ENCODE results near the gene LRRC3.

The LRRC3 gene

GRCh38 chr21:44494418-44494817 lies 39.1 kb downstream of the LRRC3 start:
- in situ Hi-C loops (cut with HindIII; ENCODE audit: low sequenced_read_pairs): no loop called here

DNA sequence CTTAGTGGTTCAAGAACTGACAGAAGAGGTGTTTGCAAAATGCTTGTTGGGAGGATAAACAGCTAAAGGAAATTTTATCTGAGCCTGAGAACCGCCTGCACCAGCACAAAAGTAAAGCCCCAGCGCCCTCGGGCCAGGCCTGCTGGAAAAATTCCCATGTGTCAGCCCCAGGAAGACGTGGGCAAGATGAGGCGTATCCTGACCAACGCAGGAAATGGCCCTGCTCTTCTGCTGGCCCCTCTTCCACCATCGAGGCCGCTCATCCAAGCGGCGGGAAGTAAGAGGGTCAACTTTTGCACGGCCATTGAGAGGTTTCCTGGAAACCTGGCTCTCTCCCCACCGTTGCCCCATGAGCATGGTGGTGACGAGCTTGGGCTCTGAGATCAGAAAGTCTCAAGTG lies 39.6 kb downstream of the LRRC3 start:
- in situ Hi-C loops (cut with HindIII; ENCODE audit: low sequenced_read_pairs): no loop called here

- in situ Hi-C loops (cut with HindIII; ENCODE audit: low sequenced_read_pairs): no loop called here
Measured at GRCh38 chr21:44495611-44496563, 40.6 kb downstream of the LRRC3 start.

GRCh38 chr21:44496564-44497550 lies 41.5 kb downstream of the LRRC3 start:
- in situ Hi-C loops (cut with HindIII; ENCODE audit: low sequenced_read_pairs): no loop called here

DNA sequence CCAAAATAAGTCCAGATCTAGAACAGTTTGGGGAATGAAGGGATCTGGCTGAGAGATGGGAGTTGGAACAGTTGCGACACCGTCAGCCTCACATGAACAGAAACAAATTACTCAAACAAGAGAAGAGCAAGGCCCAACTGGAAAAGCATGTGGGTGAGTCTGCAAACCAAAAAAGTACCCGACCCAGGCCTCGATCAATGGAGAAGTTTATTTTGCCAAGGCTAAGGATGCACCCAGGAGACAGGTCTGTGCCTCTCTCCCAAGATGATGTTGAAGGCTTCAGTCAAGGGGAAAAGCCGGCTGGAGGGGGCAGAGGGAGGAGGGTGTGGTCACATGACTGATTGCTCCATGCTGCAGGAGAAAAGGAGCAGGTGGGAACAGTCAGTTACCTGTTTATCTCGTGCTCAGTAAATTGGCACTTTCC lies 42.4 kb downstream of the LRRC3 start:
- in situ Hi-C loops (cut with HindIII; ENCODE audit: low sequenced_read_pairs): no loop called here

- in situ Hi-C loops (cut with HindIII; ENCODE audit: low sequenced_read_pairs): no loop called here
Measured at GRCh38 chr21:44498280-44499210, 43.2 kb downstream of the LRRC3 start.

DNA sequence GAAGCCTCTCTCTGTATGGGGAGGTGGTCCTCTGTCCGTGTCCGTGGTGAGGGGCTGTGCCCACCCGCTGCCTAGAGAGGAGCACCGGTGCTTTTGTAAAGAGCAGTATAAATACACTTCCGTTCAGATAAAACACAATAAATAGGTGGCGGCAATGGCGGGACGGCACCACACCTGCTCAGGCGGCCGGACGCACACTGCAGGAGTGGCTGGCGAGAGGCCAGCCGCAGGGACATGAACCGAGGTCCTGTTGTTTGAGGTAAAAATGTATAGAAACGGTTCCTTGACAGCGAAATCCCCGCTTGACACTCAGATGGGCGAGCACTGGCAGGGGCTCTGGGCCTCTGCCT lies 43.9 kb downstream of the LRRC3 start:
- in situ Hi-C loops (cut with HindIII; ENCODE audit: low sequenced_read_pairs): no loop called here

DNA sequence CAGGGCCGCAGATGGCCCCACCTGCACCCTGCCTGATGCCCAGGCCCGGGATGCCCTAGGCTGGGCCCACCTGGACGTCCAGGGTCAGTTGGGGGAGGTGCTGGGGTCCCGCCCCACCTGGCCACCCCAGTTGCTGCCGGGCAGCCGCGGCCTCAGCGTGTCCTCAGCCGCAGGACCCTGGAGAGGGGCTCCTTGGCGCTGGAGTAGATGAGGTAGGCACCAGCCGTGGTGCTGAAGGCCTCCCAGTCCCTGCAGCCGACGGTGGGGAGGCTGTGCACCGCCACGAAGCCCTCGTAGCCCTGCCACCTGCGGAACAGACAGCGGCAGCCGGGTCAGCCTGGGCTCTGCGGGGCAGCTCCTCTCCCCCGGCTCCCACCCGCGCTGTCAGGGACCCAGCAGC lies 44.3 kb downstream of the LRRC3 start:
- in situ Hi-C loops (cut with HindIII; ENCODE audit: low sequenced_read_pairs): loop anchor here (10.0 kb wide), 1 partner anchor 305 kb away; the partner anchor contains the start of gene UBE2G2

- in situ Hi-C loops (cut with HindIII; ENCODE audit: low sequenced_read_pairs): loop anchor here (10.0 kb wide), 1 partner anchor 305 kb away; the partner anchor contains the start of gene UBE2G2
Measured at GRCh38 chr21:44500111-44500510, 44.8 kb downstream of the LRRC3 start.

- in situ Hi-C loops (cut with HindIII; ENCODE audit: low sequenced_read_pairs): loop anchor here (10.0 kb wide), 1 partner anchor 302 kb away; the partner anchor contains the start of gene UBE2G2
Measured at GRCh38 chr21:44502171-44502958, 47.1 kb downstream of the LRRC3 start.

- in situ Hi-C loops (cut with HindIII; ENCODE audit: low sequenced_read_pairs): loop anchor here (10.0 kb wide), 1 partner anchor 302 kb away; the partner anchor contains the start of gene UBE2G2
Measured at GRCh38 chr21:44503006-44503889, 47.9 kb downstream of the LRRC3 start.

GRCh38 chr21:44503901-44504399 lies 48.6 kb downstream of the LRRC3 start:
- in situ Hi-C loops (cut with HindIII; ENCODE audit: low sequenced_read_pairs): loop anchor here (10.0 kb wide), 1 partner anchor 301 kb away; the partner anchor contains the start of gene UBE2G2

DNA sequence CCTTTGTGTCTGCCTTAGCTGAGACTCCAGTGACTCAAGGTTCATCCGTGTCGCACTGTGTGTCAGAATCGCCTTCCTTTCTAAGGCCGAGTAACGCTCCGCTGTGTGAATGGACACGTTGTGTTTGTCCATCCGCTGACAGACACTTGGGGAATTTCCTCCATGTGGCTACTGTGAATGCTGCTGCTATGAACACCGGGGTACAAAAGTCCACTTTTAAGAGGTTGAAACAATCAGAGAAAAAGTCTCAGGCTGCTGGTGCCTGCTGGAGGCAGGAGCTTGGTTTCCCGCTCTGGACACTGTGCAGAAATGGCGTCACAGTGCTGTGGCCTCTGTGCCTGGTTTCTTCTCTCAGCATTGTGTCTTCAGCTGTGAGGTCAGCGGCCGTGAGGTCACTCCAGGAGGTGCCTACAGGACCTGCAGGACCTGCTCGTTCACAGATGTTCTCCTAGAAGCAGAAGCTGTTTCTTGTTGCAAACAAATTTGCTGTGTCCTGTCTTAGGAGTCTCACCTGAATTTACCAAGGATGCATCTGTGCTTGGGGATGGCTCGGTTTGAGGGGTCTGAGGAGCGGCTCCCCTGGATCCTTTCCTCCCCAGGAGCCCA lies 50.5 kb downstream of the LRRC3 start:
- in situ Hi-C loops (cut with HindIII; ENCODE audit: low sequenced_read_pairs): loop anchor here (10.0 kb wide), 1 partner anchor 299 kb away; the partner anchor contains the start of gene UBE2G2

- in situ Hi-C loops (cut with HindIII; ENCODE audit: low sequenced_read_pairs): loop anchor here (10.0 kb wide), 1 partner anchor 298 kb away; the partner anchor contains the start of gene UBE2G2
Measured at GRCh38 chr21:44506279-44507255, 51.3 kb downstream of the LRRC3 start.

- in situ Hi-C loops (cut with HindIII; ENCODE audit: low sequenced_read_pairs): loop anchor here (10.0 kb wide), 1 partner anchor 297 kb away; the partner anchor contains the start of gene UBE2G2
Measured at GRCh38 chr21:44507673-44508425, 52.5 kb downstream of the LRRC3 start.

DNA sequence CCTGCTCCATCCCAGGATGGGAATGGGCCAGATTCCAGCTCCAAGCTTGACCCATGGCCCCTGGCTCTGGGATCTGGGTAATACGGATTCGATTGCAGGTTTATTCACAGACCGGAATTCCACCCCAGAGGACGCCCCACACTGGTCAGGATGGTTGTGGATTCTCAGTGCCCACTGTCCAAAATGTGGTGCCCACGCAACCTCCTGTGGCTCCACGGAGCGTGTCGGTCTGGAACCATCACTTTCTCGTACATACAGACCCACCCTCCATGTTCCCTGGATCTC lies 53.1 kb downstream of the LRRC3 start:
- in situ Hi-C loops (cut with HindIII; ENCODE audit: low sequenced_read_pairs): loop anchor here (10.0 kb wide), 1 partner anchor 296 kb away; the partner anchor contains the start of gene UBE2G2
